A673 (cell line): ENCODE measurements around the gene IQCH.

Source experiments
- EZH2 ChIP-seq: fragments of 200-600 bp; sonication (generic); IDR thresholded peaks from 2 replicates; pipeline ENCODE4 v1.6.1; 2017; ENCODE audit warnings: borderline replicate concordance, low read depth, mild to moderate bottlenecking, mixed read lengths, antibody characterized with exemption, low read length; ENCODE audit not compliant: poor library complexity, severe bottlenecking
- TF ChIP-seq, protein P1 (sequence below): fragments of 300-800, 200-600 bp; sonication (generic); conservative IDR thresholded peaks from 2 replicates; pipeline ENCODE4 v1.5.1; 2017; ENCODE audit warnings: low read depth, mild to moderate bottlenecking, antibody characterized with exemption, low read length, moderate library complexity, mixed read lengths

DNA sequence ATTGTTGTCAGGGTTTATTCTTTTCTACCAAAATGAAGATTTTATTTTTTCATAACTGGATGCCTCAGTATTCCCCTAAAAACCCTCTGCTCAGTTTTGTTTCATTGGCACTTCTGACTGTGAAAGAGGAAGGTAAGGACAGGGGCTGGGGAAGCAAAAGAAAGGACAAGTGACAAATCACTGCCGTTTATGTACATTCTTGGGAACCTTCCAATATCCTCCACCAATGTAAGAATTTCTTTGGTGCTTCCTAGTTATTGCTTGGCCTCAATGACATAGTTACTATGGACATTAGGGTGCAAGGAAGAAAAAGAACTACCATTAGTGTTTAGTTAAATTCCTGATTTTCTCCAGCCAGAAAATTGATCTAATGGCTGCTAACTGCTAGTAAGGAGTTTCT, 135.4 kb downstream of the IQCH start:
- no peak for TF ChIP-seq EZH2
- TF ChIP-seq, protein P1, sequence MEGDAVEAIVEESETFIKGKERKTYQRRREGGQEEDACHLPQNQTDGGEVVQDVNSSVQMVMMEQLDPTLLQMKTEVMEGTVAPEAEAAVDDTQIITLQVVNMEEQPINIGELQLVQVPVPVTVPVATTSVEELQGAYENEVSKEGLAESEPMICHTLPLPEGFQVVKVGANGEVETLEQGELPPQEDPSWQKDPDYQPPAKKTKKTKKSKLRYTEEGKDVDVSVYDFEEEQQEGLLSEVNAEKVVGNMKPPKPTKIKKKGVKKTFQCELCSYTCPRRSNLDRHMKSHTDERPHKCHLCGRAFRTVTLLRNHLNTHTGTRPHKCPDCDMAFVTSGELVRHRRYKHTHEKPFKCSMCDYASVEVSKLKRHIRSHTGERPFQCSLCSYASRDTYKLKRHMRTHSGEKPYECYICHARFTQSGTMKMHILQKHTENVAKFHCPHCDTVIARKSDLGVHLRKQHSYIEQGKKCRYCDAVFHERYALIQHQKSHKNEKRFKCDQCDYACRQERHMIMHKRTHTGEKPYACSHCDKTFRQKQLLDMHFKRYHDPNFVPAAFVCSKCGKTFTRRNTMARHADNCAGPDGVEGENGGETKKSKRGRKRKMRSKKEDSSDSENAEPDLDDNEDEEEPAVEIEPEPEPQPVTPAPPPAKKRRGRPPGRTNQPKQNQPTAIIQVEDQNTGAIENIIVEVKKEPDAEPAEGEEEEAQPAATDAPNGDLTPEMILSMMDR, result no peak
